ENCODE data around the gene GET4.

Gene GET4

DNA sequence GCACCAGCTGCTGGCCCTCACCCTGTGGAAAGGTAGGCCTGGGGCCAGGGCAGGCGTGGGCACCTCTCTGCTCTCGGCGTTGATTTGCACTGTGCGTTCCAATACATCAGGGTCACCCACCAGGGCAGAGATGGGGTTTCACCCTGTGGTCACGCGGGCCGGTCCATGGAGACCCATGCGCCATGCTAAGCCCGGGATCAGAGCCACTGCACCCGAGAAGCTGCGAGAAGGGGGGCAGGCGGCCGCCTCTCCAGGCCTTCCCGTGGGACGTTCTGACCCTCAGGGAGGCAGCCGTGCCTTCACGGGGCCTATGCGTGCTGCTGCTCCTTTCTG, 11.1 kb downstream of the GET4 start:
- ATAC-seq (replicated peaks; ENCODE audit: extremely low read depth, poor library complexity, severe bottlenecking) (no peak), DNase-seq (ENCODE audit: low spot score in 2 of 2) (no peak)
- H3K9me3 Mint-ChIP-seq = no peaks in the 10 kb centered on the region
- no peak overlapping the region for H3K4me3 Mint-ChIP-seq
- peaks cover 43% of the 10 kb centered on the region for H3K36me3 Mint-ChIP-seq (ENCODE audit: insufficient read depth)
- H3K27me3 Mint-ChIP-seq = no peaks in the 10 kb centered on the region
- peaks cover 14% of the 10 kb centered on the region for H3K4me1 Mint-ChIP-seq
- H3K27ac Mint-ChIP-seq (ENCODE audit: low read depth) = no peak overlapping the region

DNA sequence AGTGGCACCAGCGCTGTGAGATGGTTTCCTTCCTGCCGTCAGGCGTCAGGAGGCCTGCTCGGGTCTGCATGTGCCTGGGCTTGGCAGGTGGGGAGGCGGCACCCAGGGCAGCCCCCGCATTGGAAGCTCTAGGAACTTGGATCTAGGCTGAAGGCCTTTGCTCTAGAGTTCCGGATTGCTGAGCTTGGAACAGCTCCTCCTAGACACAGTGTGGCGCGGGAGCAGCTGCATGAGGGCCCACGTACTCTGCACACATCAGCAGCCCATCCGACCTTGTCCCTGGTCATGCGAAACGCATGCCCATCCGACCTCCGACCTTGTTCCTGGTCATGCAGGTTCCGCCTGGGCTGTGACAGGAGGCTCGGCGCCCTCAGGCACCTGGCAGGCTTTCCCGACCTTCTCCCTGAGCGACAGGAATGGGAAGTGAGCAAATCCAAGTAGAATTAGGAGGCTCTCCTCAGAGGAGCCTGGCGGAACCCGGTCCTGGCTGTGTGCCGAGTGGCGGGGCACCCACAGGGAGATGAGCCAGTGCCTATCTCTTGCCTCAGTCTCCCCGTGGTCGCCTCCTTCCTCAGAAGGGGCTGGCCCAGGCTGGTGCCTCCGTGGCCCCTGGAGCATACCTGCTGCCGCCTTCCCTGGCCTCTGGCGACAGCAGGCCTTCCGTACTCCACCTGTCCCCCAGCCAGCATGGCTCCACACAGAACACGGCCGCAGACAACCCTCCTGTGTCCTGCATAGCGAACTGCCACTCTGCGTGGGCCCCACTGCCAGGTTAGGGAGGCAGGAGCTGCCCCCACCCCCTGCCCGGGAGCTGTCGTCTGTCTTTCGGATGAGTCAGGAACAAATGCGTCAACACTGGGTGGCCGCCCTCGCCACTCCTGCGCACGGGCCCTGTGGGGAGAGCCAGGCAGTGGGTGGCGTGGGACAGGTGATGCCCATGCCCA, 12.0 kb downstream of the GET4 start:
- Mint-ChIP-seq H3K9me3 (no peaks in the 10 kb centered on the region), H3K4me1 (peaks cover 15% of the 10 kb centered on the region), H3K36me3 (ENCODE audit: insufficient read depth) (peaks cover 41% of the 10 kb centered on the region), H3K27me3 (no peaks in the 10 kb centered on the region), H3K27ac (ENCODE audit: low read depth) (peak overlapping the region; percentile 44), H3K4me3 (no peak overlapping the region)
- DNase-seq (ENCODE audit: low spot score in 2 of 2) (no peak), ATAC-seq (replicated peaks; ENCODE audit: extremely low read depth, poor library complexity, severe bottlenecking) (no peak)

DNA sequence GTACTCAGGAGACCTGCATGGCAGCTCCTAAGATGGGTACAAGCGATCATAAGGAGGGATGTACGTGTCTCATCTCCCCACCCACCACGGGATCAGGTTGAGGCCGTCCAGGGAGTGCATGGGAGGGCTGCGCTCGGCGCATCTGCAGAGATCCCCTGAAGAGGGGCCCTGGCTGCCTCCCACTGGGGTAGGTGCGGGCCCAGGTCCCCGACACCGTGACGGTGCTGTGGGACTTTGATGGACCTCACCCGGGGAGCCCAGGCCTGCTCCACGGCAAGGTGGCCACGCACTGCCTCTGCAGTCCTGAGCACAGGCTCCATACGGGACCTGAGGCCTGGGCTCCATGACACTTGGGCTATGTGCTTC, 12.7 kb downstream of the GET4 start:
- Mint-ChIP-seq H3K4me3 (no peak overlapping the region), H3K9me3 (no peaks in the 10 kb centered on the region), H3K27me3 (no peaks in the 10 kb centered on the region), H3K36me3 (ENCODE audit: insufficient read depth) (peaks cover 46% of the 10 kb centered on the region), H3K27ac (ENCODE audit: low read depth) (peak overlapping the region; percentile 44), H3K4me1 (peaks cover 15% of the 10 kb centered on the region)
- ATAC-seq (replicated peaks; ENCODE audit: extremely low read depth, poor library complexity, severe bottlenecking) = no peak
- no peak for DNase-seq (ENCODE audit: low spot score in 2 of 2)

DNA sequence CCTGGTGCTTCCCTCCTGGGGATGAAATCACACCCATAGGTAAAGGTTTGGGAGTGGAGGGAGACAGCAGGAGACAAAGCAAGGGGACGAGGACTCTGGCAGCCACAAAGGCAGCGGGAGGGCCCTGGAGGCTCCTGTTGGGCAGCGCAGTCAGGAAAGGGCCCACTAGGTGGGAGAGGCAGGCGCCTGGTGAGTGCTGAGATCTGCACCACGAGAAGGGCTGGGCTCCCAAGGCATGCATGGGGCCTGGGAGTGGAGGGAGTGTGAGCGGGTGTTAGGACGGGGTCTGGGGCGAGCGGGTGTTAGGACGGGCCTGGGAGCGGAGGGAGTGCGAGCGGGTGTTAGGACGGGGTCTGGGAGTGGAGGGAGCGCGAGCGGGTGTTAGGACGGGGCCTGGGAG, 13.0 kb downstream of the GET4 start:
- DNase-seq (ENCODE audit: low spot score in 2 of 2) = no peak
- Mint-ChIP-seq H3K4me1 (peaks cover 15% of the 10 kb centered on the region), H3K9me3 (no peaks in the 10 kb centered on the region), H3K4me3 (no peak overlapping the region), H3K36me3 (ENCODE audit: insufficient read depth) (peaks cover 48% of the 10 kb centered on the region), H3K27ac (ENCODE audit: low read depth) (no peak overlapping the region), H3K27me3 (no peaks in the 10 kb centered on the region)
- no peak for ATAC-seq (replicated peaks; ENCODE audit: extremely low read depth, poor library complexity, severe bottlenecking)

DNA sequence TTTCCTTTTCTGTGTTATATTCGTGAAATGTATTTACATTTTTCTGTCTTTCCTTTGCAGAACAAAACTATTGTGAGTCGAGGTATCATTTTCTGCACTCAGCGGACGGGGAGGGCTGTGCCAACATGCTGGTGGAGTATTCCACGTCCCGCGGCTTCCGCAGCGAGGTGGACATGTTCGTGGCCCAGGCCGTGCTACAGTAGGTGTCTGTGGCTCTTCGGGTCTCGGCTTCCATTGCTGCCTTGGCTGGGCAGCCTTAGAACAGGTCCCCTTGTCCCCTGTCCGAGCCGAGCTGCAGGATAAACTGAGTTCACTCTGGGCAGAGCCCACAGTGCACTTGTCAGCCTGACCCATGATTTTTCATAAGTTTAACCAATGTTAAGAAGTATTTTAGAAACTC, 14.5 kb downstream of the GET4 start:
- H3K27ac Mint-ChIP-seq (ENCODE audit: low read depth) = peak overlapping the region; percentile 62
- no peak overlapping the region for H3K4me3 Mint-ChIP-seq
- peaks cover 49% of the 10 kb centered on the region for H3K36me3 Mint-ChIP-seq (ENCODE audit: insufficient read depth)
- DNase-seq (ENCODE audit: low spot score in 2 of 2) = no peak
- H3K27me3 Mint-ChIP-seq = no peaks in the 10 kb centered on the region
- no peaks in the 10 kb centered on the region for H3K9me3 Mint-ChIP-seq
- H3K4me1 Mint-ChIP-seq = peaks cover 15% of the 10 kb centered on the region
- ATAC-seq (replicated peaks; ENCODE audit: extremely low read depth, poor library complexity, severe bottlenecking) = no peak

DNA sequence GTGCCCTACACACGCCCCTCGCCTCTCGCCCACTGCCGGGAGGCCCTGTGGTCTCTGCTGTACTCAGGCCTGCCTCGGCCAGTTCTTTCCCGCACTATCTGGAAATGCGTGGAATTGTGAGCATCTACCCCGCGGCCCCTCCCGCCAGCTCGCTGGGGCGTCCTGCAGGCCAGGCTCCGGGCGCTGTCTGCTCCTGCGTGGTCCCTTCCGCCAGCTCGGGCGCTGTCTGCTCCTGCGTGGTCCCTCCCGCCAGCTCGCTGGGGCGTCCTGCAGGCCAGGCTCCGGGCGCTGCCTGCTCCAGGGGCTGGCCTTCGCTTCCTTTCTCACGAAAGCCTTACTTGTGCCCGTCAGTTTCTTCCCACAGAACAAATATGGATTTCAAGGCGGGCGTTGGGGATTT, 14.9 kb downstream of the GET4 start:
- H3K36me3 Mint-ChIP-seq (ENCODE audit: insufficient read depth) = peaks cover 53% of the 10 kb centered on the region
- no peak overlapping the region for H3K4me3 Mint-ChIP-seq
- peak overlapping the region; percentile 62 for H3K27ac Mint-ChIP-seq (ENCODE audit: low read depth)

DNA sequence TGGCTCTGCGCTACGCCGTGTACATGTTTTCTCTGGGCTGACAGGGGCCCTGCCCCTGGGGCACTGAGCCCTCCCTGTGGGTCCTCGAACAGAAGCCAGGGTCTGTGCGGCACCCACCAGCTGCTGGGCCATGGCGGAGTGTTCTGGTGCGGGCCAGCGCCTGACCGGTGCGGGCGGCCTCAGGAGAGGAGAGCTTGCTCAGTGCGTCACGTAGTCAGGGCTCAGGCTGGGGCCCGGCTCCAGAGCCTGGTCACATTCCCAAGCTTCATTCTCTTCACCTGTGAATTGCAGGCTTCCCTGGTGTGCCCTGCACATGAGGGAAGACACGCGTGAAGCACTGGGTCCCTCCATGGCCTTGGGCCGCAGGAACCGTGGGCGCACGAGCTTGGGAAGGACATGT, 15.5 kb downstream of the GET4 start:
- H3K9me3 Mint-ChIP-seq = no peaks in the 10 kb centered on the region
- H3K27me3 Mint-ChIP-seq = no peaks in the 10 kb centered on the region
- peaks cover 53% of the 10 kb centered on the region for H3K36me3 Mint-ChIP-seq (ENCODE audit: insufficient read depth)
- no peak for DNase-seq (ENCODE audit: low spot score in 2 of 2)
- peaks cover 15% of the 10 kb centered on the region for H3K4me1 Mint-ChIP-seq
- ATAC-seq (replicated peaks; ENCODE audit: extremely low read depth, poor library complexity, severe bottlenecking) = no peak
- H3K27ac Mint-ChIP-seq (ENCODE audit: low read depth) = peak overlapping the region; percentile 42
- no peak overlapping the region for H3K4me3 Mint-ChIP-seq

More for the DNA sequence above, 14.9 kb downstream of the GET4 start:
- DNase-seq (ENCODE audit: low spot score in 2 of 2) (no peak), ATAC-seq (replicated peaks; ENCODE audit: extremely low read depth, poor library complexity, severe bottlenecking) (no peak)
- peaks cover 15% of the 10 kb centered on the region for H3K4me1 Mint-ChIP-seq
- H3K9me3 Mint-ChIP-seq = no peaks in the 10 kb centered on the region
- H3K27me3 Mint-ChIP-seq = no peaks in the 10 kb centered on the region

DNA sequence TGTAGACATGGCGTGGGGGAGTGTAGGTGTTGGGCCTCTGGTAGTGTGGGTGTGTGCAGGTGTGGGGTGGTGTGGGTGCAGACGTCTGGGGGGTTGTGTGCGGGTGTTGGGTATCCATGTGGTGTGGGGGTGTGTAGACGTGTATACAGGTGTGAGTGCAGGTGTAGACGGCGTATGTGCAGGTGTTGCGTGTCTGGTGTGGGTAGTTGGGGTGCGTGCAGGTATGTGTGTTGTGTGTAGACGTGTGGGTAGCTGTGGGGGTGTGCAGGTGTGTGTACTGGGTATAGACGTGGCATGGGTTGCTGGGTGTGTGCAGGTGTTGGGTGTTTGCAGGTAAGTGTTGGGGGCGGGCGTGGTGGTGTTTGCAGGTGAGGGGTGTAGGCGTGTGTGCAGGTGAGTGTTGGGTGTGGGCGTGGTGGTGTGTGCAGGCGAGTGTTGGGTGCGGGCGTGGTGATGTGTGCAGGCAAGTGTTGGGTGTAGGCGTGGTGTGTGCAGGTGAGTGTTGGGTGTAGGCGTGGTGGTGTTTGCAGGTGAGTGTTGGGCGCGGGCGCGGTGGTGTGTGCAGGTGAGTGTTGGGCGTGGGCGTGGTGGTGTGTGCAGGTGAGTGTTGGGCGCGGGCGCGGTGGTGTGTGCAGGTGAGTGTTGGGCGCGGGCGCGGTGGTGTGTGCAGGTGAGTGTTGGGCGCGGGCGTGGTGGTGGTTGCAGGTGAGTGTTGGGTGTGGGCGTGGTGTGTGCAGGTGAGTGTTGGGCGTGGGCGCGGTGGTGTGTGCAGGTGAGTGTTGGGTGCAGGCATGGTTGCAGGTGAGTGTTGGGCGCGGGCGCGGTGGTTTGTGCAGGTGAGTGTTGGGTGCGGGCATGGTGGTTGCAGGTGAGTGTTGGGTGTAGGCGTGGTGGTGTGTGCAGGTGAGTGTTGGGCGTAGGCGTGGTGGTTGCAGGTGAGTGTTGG, 16.6 kb downstream of the GET4 start:
- H3K27ac Mint-ChIP-seq (ENCODE audit: low read depth) = peak overlapping the region; percentile 42
- H3K36me3 Mint-ChIP-seq (ENCODE audit: insufficient read depth) = peaks cover 49% of the 10 kb centered on the region
- no peaks in the 10 kb centered on the region for H3K27me3 Mint-ChIP-seq
- no peak for ATAC-seq (replicated peaks; ENCODE audit: extremely low read depth, poor library complexity, severe bottlenecking)
- no peaks in the 10 kb centered on the region for H3K9me3 Mint-ChIP-seq
- peaks cover 15% of the 10 kb centered on the region for H3K4me1 Mint-ChIP-seq
- H3K4me3 Mint-ChIP-seq = no peak overlapping the region
- DNase-seq (ENCODE audit: low spot score in 2 of 2) = no peak

DNA sequence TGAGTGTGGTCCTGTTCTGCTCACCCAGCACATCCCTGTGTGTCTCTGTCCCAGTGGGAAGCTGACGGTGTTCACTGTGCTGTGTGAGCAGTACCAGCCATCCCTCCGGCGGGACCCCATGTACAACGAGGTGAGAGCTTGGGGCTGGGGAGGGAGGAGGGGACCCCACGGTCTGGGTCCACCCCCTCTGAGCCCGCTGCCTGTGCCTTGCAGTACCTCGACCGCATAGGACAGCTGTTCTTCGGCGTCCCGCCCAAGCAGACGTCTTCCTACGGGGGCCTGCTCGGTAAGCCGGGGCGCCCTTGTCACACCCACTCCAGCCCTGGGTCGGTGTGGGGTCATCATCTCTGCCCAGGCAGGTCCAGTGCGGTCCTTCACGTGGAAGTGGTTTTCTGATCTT, 17.3 kb downstream of the GET4 start:
- H3K9me3 Mint-ChIP-seq = no peaks in the 10 kb centered on the region
- peaks cover 13% of the 10 kb centered on the region for H3K4me1 Mint-ChIP-seq
- peaks cover 52% of the 10 kb centered on the region for H3K36me3 Mint-ChIP-seq (ENCODE audit: insufficient read depth)
- peak overlapping the region; percentile 42 for H3K27ac Mint-ChIP-seq (ENCODE audit: low read depth)
- ATAC-seq (replicated peaks; ENCODE audit: extremely low read depth, poor library complexity, severe bottlenecking) (no peak), DNase-seq (ENCODE audit: low spot score in 2 of 2) (no peak)
- no peak overlapping the region for H3K4me3 Mint-ChIP-seq
- no peaks in the 10 kb centered on the region for H3K27me3 Mint-ChIP-seq

DNA sequence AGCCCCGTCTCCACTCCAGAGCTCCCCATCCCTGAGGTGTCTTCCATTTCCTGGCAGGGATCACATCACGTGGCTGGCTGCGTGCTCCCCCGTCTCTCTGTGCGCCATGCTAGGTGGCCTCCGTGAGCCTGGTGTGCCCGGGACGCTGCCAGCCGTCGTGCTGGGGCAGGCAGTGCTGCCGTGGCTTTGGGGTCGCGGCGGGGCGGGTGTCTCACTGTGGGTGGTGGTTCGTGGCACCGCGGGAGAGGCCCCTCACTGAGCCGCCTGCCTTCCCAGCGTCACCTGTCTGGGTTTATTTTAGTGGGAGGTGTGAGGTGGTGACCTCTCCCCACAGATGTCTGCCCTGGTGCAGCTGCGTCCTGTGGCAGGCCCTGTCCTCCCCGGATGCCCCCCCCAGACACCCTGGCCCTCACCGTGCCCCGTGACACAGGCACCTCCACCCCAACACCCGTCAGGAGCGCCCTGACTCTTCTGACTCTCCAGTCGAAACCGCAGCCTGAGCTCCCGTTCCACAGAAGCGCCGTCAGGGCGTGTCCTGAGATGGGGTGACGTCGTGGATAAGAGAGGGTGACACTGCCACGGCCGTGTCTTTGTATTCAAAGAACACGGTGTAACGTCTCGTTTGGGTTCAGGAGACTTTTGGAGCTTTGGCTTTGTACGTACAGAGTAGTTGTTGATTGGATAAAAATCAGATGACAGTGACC, 18.0 kb downstream of the GET4 start:
- Mint-ChIP-seq H3K36me3 (ENCODE audit: insufficient read depth) (peaks cover 46% of the 10 kb centered on the region), H3K4me1 (peaks cover 10% of the 10 kb centered on the region), H3K27me3 (no peaks in the 10 kb centered on the region), H3K4me3 (no peak overlapping the region), H3K9me3 (no peaks in the 10 kb centered on the region), H3K27ac (ENCODE audit: low read depth) (peak overlapping the region; percentile 42)
- no peak for DNase-seq (ENCODE audit: low spot score in 2 of 2)
- no peak for ATAC-seq (replicated peaks; ENCODE audit: extremely low read depth, poor library complexity, severe bottlenecking)

DNA sequence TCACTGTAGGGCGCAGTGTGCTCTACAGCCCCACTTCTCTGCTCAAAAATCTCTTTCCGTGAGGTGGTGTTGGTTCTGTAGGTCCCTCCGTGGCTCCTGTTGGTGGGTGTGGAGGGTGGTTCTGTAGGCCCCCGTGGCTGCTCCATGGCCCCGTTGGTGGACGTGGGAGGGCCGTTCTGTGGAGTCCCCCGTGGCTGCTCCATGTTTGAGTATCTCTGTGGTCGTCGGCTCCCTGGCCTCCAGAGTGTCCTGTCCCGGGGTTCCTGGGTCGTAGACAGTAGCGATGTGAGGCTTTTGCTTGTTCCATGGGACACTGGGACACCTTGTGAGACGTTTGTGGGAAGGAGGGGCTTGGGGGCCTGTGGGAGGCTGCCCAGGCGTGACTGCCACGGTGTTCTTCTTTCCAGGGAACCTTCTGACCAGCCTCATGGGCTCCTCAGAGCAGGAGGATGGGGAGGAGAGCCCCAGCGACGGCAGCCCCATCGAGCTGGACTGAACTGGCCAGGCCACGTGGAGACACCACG, 18.6 kb downstream of the GET4 start:
- peaks cover 46% of the 10 kb centered on the region for H3K36me3 Mint-ChIP-seq (ENCODE audit: insufficient read depth)
- H3K4me1 Mint-ChIP-seq = peaks cover 10% of the 10 kb centered on the region
- no peak overlapping the region for H3K27ac Mint-ChIP-seq (ENCODE audit: low read depth)
- no peaks in the 10 kb centered on the region for H3K9me3 Mint-ChIP-seq
- H3K4me3 Mint-ChIP-seq = no peak overlapping the region
- DNase-seq (ENCODE audit: low spot score in 2 of 2) (no peak), ATAC-seq (replicated peaks; ENCODE audit: extremely low read depth, poor library complexity, severe bottlenecking) (no peak)
- H3K27me3 Mint-ChIP-seq = no peaks in the 10 kb centered on the region

DNA sequence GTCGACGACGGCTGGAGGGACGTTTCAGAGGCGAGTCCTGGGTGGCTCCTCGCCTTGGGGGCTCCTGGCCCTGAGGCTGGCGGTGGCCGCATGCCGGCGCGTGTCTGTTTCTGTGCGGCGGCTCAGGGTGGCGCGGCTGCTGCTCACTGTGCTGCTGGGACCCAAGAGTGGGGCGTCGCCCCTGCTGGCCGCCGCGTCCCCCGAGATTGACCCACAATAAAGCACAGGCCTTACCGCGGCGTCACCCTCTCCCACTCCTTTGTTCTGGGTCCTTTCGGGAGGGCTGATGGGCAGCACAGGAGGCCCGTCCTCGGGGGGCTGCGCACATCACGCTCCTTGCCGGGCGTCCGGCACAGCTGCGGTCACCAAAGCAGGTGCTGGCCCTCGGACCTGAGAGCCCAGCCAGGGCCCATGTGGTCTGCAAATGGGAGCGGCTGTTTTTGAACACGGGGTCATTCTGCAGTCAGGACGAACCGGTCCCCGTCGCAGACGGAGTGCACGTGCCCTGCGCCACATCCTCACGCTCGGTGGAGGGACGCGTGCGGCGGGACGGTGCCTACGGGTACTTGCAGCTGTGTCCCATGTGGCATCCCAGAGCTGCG, 19.2 kb downstream of the GET4 start:
- ATAC-seq (replicated peaks; ENCODE audit: extremely low read depth, poor library complexity, severe bottlenecking) = no peak
- Mint-ChIP-seq H3K36me3 (ENCODE audit: insufficient read depth) (peaks cover 42% of the 10 kb centered on the region), H3K27ac (ENCODE audit: low read depth) (peak overlapping the region; percentile 59), H3K27me3 (no peaks in the 10 kb centered on the region), H3K4me1 (peaks cover 10% of the 10 kb centered on the region), H3K9me3 (no peaks in the 10 kb centered on the region), H3K4me3 (no peak overlapping the region)
- no peak for DNase-seq (ENCODE audit: low spot score in 2 of 2)

Data from central memory CD8-positive, alpha-beta T cell (primary cell).